COLO668 (cell line): ENCODE results near the gene ECSCR.
"Not testable (repeated sequence)": the region's sequence is repeated elsewhere in the genome, so short reads cannot be mapped to it uniquely, and the experiment has no call there.

Experiments used
- DNase-seq: peaks from one replicate; lab custom pipeline; 2025; ENCODE audit not compliant: unreplicated experiment; lab: John Stamatoyannopoulos, UW

Gene ECSCR

DNA sequence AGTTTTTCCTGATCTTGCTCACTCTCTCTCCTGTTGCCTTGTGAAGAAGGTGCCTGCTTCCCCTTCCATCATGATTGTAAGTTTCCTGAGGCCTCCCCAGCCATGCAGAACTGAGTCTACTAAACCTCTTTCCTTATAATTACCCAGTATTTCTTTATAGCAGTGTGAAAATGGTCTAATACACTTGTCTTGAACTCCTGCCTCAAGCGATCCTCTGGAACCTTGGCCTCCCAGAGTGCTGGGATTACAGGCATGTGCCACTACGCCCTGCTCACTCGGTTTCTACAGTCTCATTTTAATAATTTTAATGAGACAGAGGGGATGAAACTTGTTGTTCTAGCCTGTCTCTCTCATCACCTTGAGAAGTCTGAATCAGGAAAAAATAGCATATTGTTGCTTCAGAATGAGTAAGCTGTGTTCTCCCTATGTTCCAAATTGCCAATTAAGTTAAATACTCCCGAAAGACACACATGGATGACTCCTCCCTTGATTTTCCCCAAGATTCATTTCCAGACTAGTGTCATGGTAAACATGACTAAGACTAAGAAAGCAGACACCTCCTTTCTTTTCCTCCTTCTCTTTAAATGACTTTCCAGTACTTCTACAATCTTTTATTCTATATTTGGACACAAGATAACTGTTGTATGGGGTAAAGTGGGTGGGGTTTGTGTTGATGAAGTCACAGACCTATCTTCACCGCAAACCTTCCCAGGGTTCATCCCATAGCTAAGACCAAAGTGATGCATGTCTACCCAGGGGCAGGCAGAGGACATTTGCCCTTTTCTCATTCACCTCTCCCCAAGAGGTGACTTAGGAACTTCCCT, 15.4 kb downstream of the ECSCR start:
- no peak for DNase-seq

DNA sequence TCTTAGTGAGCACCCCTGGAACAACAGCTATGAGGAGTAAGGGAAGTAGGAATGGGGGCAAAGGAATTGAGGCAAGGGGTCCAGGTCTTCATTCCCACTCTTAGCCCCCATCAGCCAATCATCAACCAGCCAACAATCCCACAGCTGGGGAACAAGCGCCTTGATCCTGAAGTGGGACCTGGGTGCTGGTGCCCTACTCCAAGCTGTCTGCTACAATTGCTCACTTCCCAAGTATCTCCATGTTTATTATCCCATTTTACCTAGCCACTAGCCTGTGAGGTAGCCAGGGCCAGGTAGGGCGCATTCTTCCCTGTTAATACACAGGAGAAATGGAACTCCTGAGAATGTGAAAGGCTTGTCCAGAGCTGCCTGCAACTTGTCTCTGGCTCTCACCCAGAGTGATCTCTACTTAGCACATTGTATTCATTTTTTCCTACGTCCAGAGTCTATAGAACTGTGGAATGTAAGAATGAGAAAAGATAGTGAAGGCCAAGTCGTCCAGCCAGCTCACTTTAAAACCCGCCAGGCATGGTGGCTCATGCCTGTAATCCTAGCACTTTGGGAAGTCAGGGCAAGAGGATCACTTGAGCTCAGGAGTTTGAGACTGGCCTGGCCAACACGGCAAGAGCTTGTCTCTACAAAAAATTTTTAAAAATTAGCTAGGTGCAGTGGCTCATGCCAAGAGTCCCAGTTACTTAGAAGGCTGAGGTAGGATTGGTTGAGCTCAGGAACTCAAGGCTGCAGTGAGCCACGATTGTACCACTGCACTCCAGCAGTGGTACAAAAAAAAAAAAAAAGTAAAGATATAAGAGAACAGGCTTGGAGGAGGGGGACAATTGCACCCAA, 17.0 kb downstream of the ECSCR start:
- no peak for DNase-seq

GRCh38 chr5:139443831-139444453, 18.6 kb downstream of the ECSCR start:
- DNase-seq: no peak

DNA sequence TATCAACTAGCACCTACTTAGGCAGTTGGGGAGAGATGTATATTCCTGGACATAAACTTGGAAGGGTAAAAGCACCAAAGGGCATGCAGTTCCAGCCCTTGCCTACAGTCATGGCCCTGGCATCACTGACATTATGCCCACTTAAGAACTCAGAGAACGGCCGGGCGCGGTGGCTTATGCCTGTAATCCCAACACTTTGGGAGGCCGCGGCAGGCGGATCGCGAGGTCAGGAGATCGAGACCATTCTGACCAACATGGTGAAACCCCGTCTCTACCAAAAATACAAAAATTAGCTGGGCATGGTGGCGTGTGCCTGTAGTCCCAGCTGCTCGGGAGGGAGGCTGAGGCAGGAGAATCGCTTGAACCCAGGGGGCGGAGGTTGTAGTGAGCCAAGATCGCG, 22.1 kb downstream of the ECSCR start:
- not testable (repeated sequence) for DNase-seq

DNA sequence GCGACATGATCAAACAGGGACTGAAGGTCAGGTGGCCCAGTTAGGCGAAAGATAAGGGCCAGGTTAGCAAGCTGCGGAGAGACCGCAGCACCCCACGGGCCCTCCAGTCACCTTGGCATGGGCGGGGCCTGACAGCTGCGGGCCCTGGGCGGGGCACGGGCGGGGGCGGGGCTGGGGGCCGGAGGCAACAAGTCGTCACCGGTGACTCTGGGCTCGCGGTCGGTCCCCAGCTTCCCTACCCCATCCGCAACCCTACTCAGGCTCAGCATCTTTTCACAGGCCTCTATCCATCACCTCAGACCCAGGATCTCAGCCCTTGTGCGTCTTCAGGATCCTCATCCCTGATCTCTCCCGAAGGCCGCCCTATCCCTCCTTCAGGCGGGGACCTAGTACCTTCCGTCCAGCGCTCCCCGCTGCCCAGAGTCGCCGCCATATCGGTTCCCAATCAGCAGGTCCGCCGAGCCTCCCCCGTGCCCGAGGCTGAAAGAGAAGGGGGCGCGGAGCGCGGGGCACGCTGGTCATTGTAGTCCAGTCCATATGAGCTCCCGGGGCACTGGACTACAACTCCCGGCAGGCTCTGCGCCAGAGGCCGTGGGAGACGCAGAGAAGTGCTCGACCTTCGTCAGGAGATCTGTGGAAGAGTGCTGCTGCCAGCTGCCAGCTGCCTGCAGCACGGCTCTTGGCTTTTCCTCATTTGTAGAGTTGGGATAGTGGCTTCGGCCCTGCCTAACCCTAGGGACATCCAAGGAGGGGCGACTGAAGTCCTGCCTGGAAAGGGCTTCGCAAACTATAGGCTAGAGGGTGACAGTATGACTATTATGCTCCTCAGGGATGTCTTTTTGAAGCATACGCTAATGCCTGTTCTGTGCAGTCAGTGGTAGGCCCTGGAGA, 23.3 kb downstream of the ECSCR start, which contains the start of gene DNAJC18:
DNAJC18 (minus strand) TSS at position 513 of the 891 bp plus-strand sequence; CDS start at position 433, 80 bp downstream.
- peak; percentile 81 for DNase-seq

DNA sequence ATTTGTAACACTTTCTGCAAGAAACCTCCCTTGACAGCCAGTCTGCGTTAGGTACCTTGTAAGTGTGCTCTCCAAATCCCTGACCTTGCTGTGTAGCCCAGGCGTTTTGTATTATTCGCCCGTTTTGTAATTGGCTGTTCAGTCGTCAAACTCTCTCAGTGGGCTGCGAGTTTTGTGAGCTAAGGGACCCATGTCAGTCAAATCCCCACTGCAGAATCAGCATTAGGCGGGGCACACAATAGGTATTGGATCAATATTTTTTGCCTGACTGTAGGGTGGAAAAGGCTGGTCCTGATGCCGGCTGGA, 23.9 kb downstream of the ECSCR start:
- no peak for DNase-seq

GRCh38 chr5:139435676-139436075, 26.9 kb downstream of the ECSCR start:
- DNase-seq: no peak

DNA sequence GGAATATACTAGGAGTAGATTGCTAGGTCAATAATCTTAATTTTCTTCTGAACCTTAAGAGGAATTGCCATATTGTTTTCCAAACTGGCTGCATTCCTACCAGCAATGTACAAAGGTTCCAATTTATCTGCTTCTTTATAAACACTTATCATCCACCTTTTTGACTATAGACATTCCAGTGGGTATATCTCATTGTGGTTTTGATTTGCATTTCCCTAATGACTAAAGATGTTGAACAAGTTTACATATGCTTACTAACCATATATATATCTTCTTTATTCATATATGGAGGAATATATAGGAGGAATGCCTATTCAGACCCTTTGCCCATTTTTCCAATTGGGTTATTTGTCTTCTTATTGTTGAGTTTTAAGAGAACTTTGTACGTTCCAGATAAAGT, 30.8 kb downstream of the ECSCR start:
- DNase-seq: no peak

- no peak for DNase-seq
Observed at GRCh38 chr5:139430015-139430414, 32.5 kb downstream of the ECSCR start.

DNA sequence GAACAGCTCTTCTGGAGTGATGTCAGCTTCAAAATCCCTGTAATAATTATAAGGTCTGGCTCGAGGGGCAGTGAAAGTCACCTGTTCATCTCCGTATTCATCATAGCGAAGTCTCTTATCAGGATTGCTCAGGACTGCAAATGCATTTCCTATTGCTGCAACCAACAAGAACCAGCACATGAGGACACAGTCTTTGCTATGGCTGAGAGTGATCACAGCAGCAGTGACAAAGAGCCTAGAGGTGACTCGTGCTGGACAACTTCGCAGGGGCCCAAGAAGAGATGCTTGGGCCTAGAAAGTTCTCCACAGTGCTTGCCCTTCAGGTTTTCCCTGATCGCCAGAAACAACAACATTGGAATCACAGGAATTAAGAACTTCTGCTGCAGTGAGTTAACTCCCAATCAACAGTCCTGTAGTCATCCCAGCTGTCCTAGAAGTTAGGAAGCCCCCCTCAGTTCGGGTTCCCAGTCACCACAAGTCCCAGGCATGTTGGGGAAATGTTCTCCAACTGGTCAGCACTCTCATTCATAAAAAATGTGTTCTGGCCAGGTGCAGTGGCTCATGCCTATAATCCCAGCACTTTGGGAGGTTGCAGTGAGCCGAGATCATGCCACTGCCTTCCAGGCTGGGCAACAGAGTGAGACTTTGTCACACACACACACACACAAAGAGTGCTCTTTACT, 36.2 kb downstream of the ECSCR start:
- no peak for DNase-seq

- no peak for DNase-seq
Observed at GRCh38 chr5:139425497-139425896, 37.0 kb downstream of the ECSCR start.

- peak; percentile 17 for DNase-seq
Observed at GRCh38 chr5:139422307-139422893, 40.1 kb downstream of the ECSCR start.

DNA sequence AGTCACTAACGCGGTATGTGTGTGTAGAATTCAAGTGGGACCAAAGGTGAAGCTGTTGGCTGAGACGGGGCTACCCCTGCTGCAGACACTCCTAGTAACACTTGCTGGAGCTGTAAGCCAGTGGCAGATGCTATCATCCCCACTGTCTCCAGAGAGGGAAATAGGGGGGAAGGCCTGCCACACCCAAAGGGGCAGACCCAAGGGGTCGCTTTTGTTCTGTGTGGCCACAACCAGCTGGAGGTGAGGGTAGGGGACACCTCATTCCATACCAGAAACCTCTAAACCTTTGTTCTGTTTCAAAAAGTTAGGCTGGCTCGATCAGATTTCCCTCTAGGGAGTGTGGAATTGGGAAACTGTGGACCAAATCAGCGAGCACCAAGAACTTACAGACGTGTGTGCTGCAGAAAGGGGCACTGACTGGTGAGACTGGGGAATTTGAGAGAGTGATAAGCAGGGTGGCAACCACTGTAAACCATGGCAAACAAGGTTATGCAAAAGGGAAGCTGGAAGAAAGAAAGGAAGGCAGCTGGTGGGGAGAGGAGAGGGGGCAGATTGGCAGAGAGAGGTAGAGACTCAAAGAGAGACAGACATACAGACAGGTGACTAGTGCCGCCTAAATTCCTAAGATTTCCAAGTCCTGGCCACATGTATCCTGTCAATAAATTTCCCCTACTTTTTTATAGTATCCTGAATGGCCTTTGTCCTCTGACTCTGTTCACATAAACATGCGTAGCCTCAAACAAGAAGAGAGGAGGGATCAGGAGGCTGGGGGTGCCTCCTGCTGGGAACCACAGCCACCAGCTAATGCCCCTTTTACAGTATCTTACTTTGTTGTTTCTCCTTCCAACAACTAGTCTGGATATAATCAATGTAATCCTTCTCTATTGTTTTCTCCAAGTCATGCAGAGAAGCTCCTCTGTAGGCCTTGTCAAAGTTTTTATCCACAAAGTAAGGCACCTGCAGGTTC, 43.0 kb downstream of the ECSCR start:
- DNase-seq: no peak

GRCh38 chr5:139418793-139419192, 43.8 kb downstream of the ECSCR start:
- no peak for DNase-seq

DNA sequence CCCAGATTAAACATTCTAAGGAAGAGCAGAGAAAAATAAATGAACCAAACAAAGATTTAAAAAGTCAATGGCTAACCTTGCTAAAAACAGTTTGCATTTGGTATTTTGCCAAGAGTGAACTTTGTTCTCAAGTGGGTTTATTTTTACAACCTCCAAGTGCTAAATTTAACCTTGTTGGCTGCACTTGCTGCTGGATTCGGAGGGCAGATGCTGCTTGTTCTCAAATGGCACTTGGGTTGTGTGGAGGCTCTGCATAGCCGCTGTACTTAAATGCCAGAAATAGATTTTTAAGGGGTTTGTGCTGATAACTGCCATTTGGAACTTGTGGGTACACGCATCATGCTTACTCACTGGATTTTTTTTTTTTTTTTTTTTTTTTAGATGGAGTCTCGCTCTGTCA, 45.3 kb downstream of the ECSCR start:
- no peak for DNase-seq

DNA sequence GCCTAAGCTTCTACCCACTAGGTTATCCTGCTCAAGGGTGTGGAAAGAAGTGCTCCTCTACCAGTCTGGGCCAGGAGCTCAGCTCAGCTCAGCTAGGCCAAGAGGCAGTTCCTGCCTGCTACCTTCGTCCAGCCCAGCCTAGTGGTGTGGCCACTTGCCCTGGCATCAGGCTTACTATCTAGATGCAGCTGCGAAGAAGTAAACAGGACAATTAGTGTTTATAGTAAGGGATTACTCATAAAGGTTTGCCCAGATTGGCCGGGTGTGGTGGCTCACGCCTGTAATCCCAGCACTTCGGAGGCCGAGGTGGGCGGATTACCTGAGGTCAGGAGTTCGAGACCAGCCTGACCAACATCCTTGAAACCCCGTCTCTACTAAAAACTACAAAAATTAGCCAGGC, 45.9 kb downstream of the ECSCR start:
- DNase-seq: no peak

GRCh38 chr5:139415869-139416268, 46.7 kb downstream of the ECSCR start:
- DNase-seq: no peak

GRCh38 chr5:139415221-139415861, 47.2 kb downstream of the ECSCR start:
- no peak for DNase-seq
